Spleen (tissue), 7 donors: ENCODE results near the gene HIVEP1.

Source experiments
- POLR2A ChIP-seq, 3 donors: fragments of 450-650 bp; IDR thresholded peaks; one replicate each; pipeline ENCODE4 v1.5.1; 2017; ENCODE audit warnings: antibody characterized with exemption in 3 of 3, mild to moderate bottlenecking in 1 of 3
- POLR2AphosphoS5 ChIP-seq, 3 donors: sonication (generic); formaldehyde crosslinking; IDR thresholded peaks; one replicate each; pipeline ENCODE4 v1.5.1; 2017; ENCODE audit warnings: antibody characterized with exemption in 3 of 3
- TF ChIP-seq, protein P1 (sequence below), 11 experiments: fragments of 200-600 bp in 7 of 11; fragments of 450-650 bp in 4 of 11; sonication (generic) in 4 of 11; IDR thresholded peaks in 8 of 11; conservative IDR thresholded peaks in 3 of 11; 1 replicate in 7 of 11; 2 replicates in 4 of 11; pipeline versions ENCODE4 v1.4.0 to v1.8.0; 2016 to 2021; ENCODE audit warnings: antibody characterized with exemption in 11 of 11, inconsistent platforms in 4 of 11, mild to moderate bottlenecking in 1 of 11
- donor health status: DM: no; HTN: no; CAD: no; lungs with moderate emphysema.
- donor health status: DM: no; HTN: no; CAD: no.
- donor health status: DM: no; HTN: no; CAD: no.

DNA sequence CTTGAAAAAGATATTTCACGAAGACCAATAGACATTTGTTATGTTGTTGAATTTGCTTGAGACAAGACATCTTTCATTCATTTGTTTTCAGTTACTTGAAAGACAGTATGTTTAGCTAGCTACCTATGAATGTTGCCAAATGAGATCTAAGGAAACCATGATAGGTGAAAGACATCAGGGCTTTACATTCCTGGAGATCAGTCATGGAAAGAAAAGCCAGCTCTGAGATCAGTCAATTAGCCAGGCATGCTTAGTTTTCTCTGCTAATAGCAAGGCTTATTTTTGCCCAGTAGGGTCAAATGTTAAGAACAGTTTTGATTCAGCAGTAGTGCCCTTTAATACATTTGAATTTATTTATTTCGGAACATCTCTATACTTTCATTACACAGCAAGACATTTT, 161.5 kb downstream of the HIVEP1 start:
- TF ChIP-seq, protein P1, sequence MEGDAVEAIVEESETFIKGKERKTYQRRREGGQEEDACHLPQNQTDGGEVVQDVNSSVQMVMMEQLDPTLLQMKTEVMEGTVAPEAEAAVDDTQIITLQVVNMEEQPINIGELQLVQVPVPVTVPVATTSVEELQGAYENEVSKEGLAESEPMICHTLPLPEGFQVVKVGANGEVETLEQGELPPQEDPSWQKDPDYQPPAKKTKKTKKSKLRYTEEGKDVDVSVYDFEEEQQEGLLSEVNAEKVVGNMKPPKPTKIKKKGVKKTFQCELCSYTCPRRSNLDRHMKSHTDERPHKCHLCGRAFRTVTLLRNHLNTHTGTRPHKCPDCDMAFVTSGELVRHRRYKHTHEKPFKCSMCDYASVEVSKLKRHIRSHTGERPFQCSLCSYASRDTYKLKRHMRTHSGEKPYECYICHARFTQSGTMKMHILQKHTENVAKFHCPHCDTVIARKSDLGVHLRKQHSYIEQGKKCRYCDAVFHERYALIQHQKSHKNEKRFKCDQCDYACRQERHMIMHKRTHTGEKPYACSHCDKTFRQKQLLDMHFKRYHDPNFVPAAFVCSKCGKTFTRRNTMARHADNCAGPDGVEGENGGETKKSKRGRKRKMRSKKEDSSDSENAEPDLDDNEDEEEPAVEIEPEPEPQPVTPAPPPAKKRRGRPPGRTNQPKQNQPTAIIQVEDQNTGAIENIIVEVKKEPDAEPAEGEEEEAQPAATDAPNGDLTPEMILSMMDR (IDR thresholded peaks at IDR 0.05 in 8 of 11, conservative IDR thresholded peaks at IDR 0.05 in 3 of 11), result no peak
- TF ChIP-seq POLR2A (IDR thresholded peaks at IDR 0.05) (no peak), POLR2AphosphoS5 (IDR thresholded peaks at IDR 0.05) (no peak)
